HepG2 (cell line): Measurements from ENCODE around the gene C21orf91. TPM values are rescaled to one million over a fixed set of nuclear protein-coding genes. Genes with fewer than 3 reads are reported as not detected.

Experiments
- ATAC-seq: fragments of 200-7000 bp; cut with Tn5 transposase; 3 replicates; pipeline ENCODE4 v1.9.1; 2020; ENCODE audit warnings: mild to moderate bottlenecking, moderate library complexity
- BruUV-seq: library from RNA; stranded (reverse); fragments of 400-500 nt; replicated peaks from 2 replicates; lab custom pipeline; 2021; lab: Mats Ljungman, UMichigan
- CTCF ChIA-PET: fragments of 300-600 bp; formaldehyde crosslinking; extraction: SDS; loops from one replicate; lab custom pipeline; 2021; ENCODE audit warnings: low total read pairs, inconsistent platforms, low intra/inter-chr PET ratio; lab: Yijun Ruan, JAX
- POLR2A ChIA-PET: fragments of 350-600 bp; sonication (Branson Sonifier 250); formaldehyde crosslinking; loops from one replicate; lab custom pipeline; 2020; ENCODE audit warnings: antibody characterized with exemption, inconsistent platforms; lab: Yijun Ruan, JAX
- DNase-seq: peaks from one replicate; pipeline ENCODE4 v3.0.0-alpha.2; 2015; ENCODE audit warnings: low spot score
- FAIRE-seq: peaks from 3 replicates; lab custom pipeline; 2011; peaks lifted over from hg19 to GRCh38; lab: Jason Lieb, UNC
- H2AFZ ChIP-seq: one replicate; pipeline ENCODE4 v1.6.1; 2011; ENCODE audit warnings: low read length, inconsistent platforms
- H3K27ac ChIP-seq: fragments of 300-600 bp; 3 replicates; pipeline ENCODE4 v1.8.0; 2011; ENCODE audit warnings: mixed run types, mild to moderate bottlenecking, mixed read lengths, low read length, inconsistent platforms; ENCODE audit not compliant: insufficient read depth; ENCODE audit errors: extremely low read length
- H3K27me3 ChIP-seq, 2 experiments: fragments of 200-600 bp in 1 of 2; 2 replicates in 1 of 2; 3 replicates in 1 of 2; pipeline versions ENCODE4 v1.6.0 to v1.8.0; 2011; ENCODE audit warnings: low read length in 2 of 2, mild to moderate bottlenecking in 2 of 2, moderate library complexity in 2 of 2, inconsistent platforms in 1 of 2; ENCODE audit not compliant: insufficient read depth in 2 of 2, control insufficient read depth in 1 of 2
- H3K36me3 ChIP-seq, 2 experiments: fragments of 200-600 bp in 1 of 2; replicated peaks in 1 of 2; 2 replicates in 1 of 2; 3 replicates in 1 of 2; pipeline versions ENCODE4 v1.5.1 to v1.8.0; 2011; ENCODE audit warnings: low read length in 2 of 2, inconsistent platforms in 1 of 2; ENCODE audit not compliant: insufficient read depth in 2 of 2, control insufficient read depth in 1 of 2
- H3K4me1 ChIP-seq: 2 replicates; pipeline ENCODE4 v1.5.1; 2012; ENCODE audit warnings: low read length, inconsistent platforms; ENCODE audit not compliant: insufficient read depth
- H3K4me2 ChIP-seq: 2 replicates; pipeline ENCODE4 v1.6.0; 2011; ENCODE audit warnings: low read depth, low read length, inconsistent platforms
- H3K4me3 ChIP-seq, 3 experiments: fragments of 200-600 bp in 1 of 3; sonication (generic), shearing (Covaris generic) in 1 of 3; replicated peaks in 1 of 3; 2 replicates each; pipeline ENCODE4 v1.5.1; 2011 to 2016; ENCODE audit warnings: low read length in 3 of 3, inconsistent platforms in 2 of 3, low read depth in 2 of 3, mild to moderate bottlenecking in 2 of 3, control low read depth in 1 of 3, mixed read lengths in 1 of 3; ENCODE audit not compliant: insufficient read depth in 1 of 3
- H3K79me2 ChIP-seq: one replicate; pipeline ENCODE4 v1.6.1; 2011; ENCODE audit warnings: low read length, inconsistent platforms; ENCODE audit not compliant: insufficient read depth
- H3K9ac ChIP-seq: 2 replicates; pipeline ENCODE4 v1.6.0; 2011; ENCODE audit warnings: mild to moderate bottlenecking, low read depth, low read length, inconsistent platforms; ENCODE audit not compliant: insufficient read depth
- H3K9me3 ChIP-seq: 2 replicates; pipeline ENCODE4 v1.5.1; 2012; ENCODE audit warnings: mild to moderate bottlenecking, low read length
- H4K20me1 ChIP-seq: 2 replicates; pipeline ENCODE4 v1.6.0; 2011; ENCODE audit warnings: inconsistent platforms, mild to moderate bottlenecking, low read length, moderate library complexity; ENCODE audit not compliant: insufficient read depth
- HOMEZ ChIP-seq: IDR thresholded peaks from 2 replicates; pipeline ENCODE4 v1.6.1; 2016; ENCODE audit warnings: low read depth
- PRPF4 ChIP-seq: fragments of 200-400 bp; formaldehyde crosslinking; IDR thresholded peaks from 2 replicates; pipeline ENCODE4 v1.6.1; 2016; ENCODE audit warnings: low read length, low read depth; ENCODE audit not compliant: poor library complexity, severe bottlenecking
- RBM22 ChIP-seq: fragments of 200-400 bp; formaldehyde crosslinking; optimal IDR thresholded peaks from 2 replicates; pipeline ENCODE3; 2017; ENCODE audit warnings: mild to moderate bottlenecking, low read length, moderate library complexity
- REL ChIP-seq: sonication (generic); formaldehyde crosslinking; conservative IDR thresholded peaks from 2 replicates; pipeline ENCODE4 v1.8.0; 2022; ENCODE audit warnings: mild to moderate bottlenecking, missing genetic modification reagents, moderate library complexity
- ZBTB40 ChIP-seq, 2 experiments: fragments of 450-650 bp in 1 of 2; sonication (generic) in 1 of 2; formaldehyde crosslinking in 1 of 2; IDR thresholded peaks; 2 replicates each; pipeline versions ENCODE4 v1.6.1 to v1.8.0; 2016 to 2022; ENCODE audit warnings: antibody characterized with exemption in 1 of 2, mild to moderate bottlenecking in 1 of 2, missing genetic modification reagents in 1 of 2
- ZNF367 ChIP-seq: sonication (generic); formaldehyde crosslinking; IDR thresholded peaks from 2 replicates; pipeline ENCODE4 v1.4.0; 2020; ENCODE audit warnings: missing genetic modification reagents, borderline replicate concordance
- ZNF83 ChIP-seq: sonication (generic); formaldehyde crosslinking; IDR thresholded peaks from 2 replicates; pipeline ENCODE4 v1.4.0; 2020; ENCODE audit warnings: missing genetic modification reagents, mild to moderate bottlenecking, borderline replicate concordance
- ZNF839 ChIP-seq: sonication (generic); formaldehyde crosslinking; IDR thresholded peaks from 2 replicates; pipeline ENCODE4 v1.4.0; 2020; ENCODE audit warnings: missing genetic modification reagents, mild to moderate bottlenecking, borderline replicate concordance
- WGBS: methylation state at CpG from one replicate; pipeline ENCODE4 v1.1.6; 2017; ENCODE audit warnings: low lambda C conversion rate; 5-methylcytosine and 5-hydroxymethylcytosine counted together
- in situ Hi-C: cut with HindIII; loops from 2 replicates; pipeline ENCODE4 v1.10.0; 2017; ENCODE audit warnings: low pct_unique_long_range_greater_than_20kb; ENCODE audit not compliant: extremely low pct_ligation_motif_present
- intact Hi-C: fragments of 100-400 bp; cut with micrococcal nuclease; formaldehyde crosslinking; loops from one replicate; pipeline ENCODE4 v1.10.0; 2022; ENCODE audit not compliant: unreplicated experiment
- polyA plus RNA-seq, 8 experiments: library from polyadenylated mRNA; depleted of rRNA in 3 of 8; stranded (reverse) in 7 of 8; unstranded in 1 of 8; fragments of >200 nt; fragmentation: Illumina TruSeq in 4 of 8; extraction: Trizol in 4 of 8; gene quantifications; 2 replicates each; pipeline versions ENCODE4 v1.2.1 to v1.2.3, GENCODE V29; 2011 to 2016; ENCODE audit warnings: low read depth in 4 of 8, missing spikeins in 1 of 8, mixed read lengths in 1 of 8; ENCODE audit not compliant: insufficient read depth in 1 of 8
- total RNA-seq, 5 experiments: library from RNA; depleted of rRNA; stranded (reverse); fragments of >200 nt; fragmentation: Illumina TruSeq; extraction: Trizol; gene quantifications; 2 replicates each; pipeline ENCODE4 v1.2.3, GENCODE V29; 2016; ENCODE audit warnings: low read depth in 1 of 5
- TF ChIP-seq, protein P1 (sequence below): sonication (generic); formaldehyde crosslinking; IDR thresholded peaks from 2 replicates; pipeline ENCODE4 v1.8.1; 2022; ENCODE audit warnings: low read depth, mild to moderate bottlenecking, missing genetic modification reagents
- TF ChIP-seq, protein P2 (sequence below): sonication (generic); formaldehyde crosslinking; IDR thresholded peaks from 2 replicates; pipeline ENCODE4 v1.4.0; 2020; ENCODE audit warnings: mild to moderate bottlenecking, missing genetic modification reagents

Gene C21orf91
- total and polyA plus RNA-seq, 2 of the 13 experiments (the other 11 are each of a cell fraction or from before 2014, with no cell fraction given) = 2.9 to 7.8 TPM

- no peak overlapping the region for H2AFZ ChIP-seq
- FAIRE-seq = no peak
- in situ Hi-C loops = no loop called here
- TF ChIP-seq ZNF367 (CRISPR knock-in tag) (no peak), PRPF4 (no peak), ZNF839 (CRISPR knock-in tag) (no peak), HOMEZ (CRISPR knock-in tag) (no peak), ZNF83 (CRISPR knock-in tag) (no peak), RBM22 (no peak), ZBTB40 (IDR thresholded peaks at IDR 0.05) (no peak), ZBTB40 (CRISPR knock-in tag; IDR thresholded peaks at IDR 0.05) (no peak), REL (CRISPR knock-in tag) (no peak)
- TF ChIP-seq, protein P1, sequence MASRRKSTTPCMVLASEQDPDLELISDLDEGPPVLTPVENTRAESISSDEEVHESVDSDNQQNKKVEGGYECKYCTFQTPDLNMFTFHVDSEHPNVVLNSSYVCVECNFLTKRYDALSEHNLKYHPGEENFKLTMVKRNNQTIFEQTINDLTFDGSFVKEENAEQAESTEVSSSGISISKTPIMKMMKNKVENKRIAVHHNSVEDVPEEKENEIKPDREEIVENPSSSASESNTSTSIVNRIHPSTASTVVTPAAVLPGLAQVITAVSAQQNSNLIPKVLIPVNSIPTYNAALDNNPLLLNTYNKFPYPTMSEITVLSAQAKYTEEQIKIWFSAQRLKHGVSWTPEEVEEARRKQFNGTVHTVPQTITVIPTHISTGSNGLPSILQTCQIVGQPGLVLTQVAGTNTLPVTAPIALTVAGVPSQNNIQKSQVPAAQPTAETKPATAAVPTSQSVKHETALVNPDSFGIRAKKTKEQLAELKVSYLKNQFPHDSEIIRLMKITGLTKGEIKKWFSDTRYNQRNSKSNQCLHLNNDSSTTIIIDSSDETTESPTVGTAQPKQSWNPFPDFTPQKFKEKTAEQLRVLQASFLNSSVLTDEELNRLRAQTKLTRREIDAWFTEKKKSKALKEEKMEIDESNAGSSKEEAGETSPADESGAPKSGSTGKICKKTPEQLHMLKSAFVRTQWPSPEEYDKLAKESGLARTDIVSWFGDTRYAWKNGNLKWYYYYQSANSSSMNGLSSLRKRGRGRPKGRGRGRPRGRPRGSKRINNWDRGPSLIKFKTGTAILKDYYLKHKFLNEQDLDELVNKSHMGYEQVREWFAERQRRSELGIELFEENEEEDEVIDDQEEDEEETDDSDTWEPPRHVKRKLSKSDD (CRISPR knock-in tag) = no peak
- TF ChIP-seq, protein P2, sequence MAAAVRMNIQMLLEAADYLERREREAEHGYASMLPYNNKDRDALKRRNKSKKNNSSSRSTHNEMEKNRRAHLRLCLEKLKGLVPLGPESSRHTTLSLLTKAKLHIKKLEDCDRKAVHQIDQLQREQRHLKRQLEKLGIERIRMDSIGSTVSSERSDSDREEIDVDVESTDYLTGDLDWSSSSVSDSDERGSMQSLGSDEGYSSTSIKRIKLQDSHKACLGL (CRISPR knock-in tag) = no peak
These were observed 2.0 kb upstream of the C21orf91 start for GRCh38 chr21:17821121-17821520.

More at GRCh38 chr21:17821121-17821520, 2.0 kb upstream of the C21orf91 start:
- intact Hi-C loops = no loop called here
- H4K20me1 ChIP-seq = no peaks in the 10 kb centered on the region
- no peak overlapping the region for H3K9ac ChIP-seq
- 43% methylated on average over 3 of the region's 3 CpGs for WGBS
- CTCF ChIA-PET = no interaction called here
- no peaks in the 10 kb centered on the region for H3K79me2 ChIP-seq
- no peak overlapping the region for H3K4me2 ChIP-seq
- POLR2A ChIA-PET = no interaction called here
- no peak overlapping the region for H3K4me3 ChIP-seq
- ATAC-seq (no peak), DNase-seq (no peak)
- H3K27me3 ChIP-seq = no peaks in the 10 kb centered on the region; a peak in 1 of 5 replicates
- no peaks in the 10 kb centered on the region; a peak in 1 of 5 replicates for H3K36me3 ChIP-seq
- peaks cover 22% of the 10 kb centered on the region for H3K4me1 ChIP-seq
- BruUV-seq = no TSS peak
- H3K27ac ChIP-seq = no peak overlapping the region
- H3K9me3 ChIP-seq = no peaks in the 10 kb centered on the region
